Measurements from ENCODE around the gene LIN9.
A peak's percentile ranks its signal among the peaks of the same experiment; 100 is the strongest.
"Not testable (repeated sequence)": the region's sequence is repeated elsewhere in the genome, so short reads cannot be mapped to it uniquely, and the experiment has no call there.

LIN9 gene, protein sequence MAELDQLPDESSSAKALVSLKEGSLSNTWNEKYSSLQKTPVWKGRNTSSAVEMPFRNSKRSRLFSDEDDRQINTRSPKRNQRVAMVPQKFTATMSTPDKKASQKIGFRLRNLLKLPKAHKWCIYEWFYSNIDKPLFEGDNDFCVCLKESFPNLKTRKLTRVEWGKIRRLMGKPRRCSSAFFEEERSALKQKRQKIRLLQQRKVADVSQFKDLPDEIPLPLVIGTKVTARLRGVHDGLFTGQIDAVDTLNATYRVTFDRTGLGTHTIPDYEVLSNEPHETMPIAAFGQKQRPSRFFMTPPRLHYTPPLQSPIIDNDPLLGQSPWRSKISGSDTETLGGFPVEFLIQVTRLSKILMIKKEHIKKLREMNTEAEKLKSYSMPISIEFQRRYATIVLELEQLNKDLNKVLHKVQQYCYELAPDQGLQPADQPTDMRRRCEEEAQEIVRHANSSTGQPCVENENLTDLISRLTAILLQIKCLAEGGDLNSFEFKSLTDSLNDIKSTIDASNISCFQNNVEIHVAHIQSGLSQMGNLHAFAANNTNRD

DNA sequence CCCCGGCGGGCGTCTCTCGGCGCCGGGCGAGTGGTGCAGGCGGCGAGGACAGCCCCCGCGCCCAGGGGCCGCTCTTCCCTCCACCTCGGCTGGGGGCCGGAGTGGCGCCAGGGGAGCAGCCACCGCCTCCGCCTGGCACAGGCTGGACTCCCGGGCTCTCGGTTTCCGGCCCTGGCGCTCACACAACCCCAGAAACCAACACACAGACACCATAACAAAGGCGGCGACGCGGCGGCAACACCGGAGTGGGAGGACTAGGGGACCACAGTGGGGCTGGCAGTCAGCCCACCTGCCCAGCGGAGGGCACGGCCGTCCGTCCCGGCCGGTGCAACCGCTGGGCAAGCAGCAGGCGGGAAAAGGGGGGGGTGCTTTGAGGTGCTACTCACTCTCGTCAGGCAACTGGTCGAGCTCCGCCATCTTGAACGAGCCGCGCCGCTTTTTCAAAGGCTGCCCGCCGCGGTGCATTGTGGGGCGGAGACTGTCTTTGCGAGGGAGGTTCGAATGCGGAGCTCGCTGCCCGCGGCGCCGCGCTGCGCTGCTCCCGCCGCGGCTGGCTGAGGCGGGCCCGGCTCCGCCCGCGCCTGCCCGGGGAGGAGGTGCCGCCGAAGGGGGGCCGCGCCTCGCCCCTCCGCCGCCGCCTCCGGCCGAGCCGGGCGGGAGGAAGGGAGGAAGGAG lies at the start of gene LIN9:
LIN9 (minus strand) TSS at position 442 of the 675 bp plus-strand sequence; CDS start at position 417, 25 bp downstream.
- peak; percentile 79 for DNase-seq

DNA sequence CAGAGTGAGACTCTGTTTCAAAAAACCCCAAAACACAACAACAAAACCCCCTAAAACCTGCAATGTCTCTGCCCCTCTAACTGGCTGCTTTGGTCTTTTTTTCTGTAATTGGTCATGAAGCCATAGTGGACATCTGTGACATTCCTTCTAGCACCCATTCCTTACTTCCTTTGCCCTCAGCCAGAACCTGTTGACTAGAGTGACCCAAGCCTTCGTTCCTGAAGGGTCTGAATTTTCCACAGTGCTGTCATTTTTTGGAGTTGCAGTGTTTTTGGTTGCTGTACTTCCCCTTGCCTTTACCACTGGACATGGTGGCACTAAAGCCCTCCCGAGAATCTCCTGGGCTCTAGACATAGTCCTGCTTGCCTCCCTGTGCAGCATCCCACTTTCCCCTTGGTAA lies 48.5 kb upstream of the LIN9 start:
- DNase-seq = no peak

DNA sequence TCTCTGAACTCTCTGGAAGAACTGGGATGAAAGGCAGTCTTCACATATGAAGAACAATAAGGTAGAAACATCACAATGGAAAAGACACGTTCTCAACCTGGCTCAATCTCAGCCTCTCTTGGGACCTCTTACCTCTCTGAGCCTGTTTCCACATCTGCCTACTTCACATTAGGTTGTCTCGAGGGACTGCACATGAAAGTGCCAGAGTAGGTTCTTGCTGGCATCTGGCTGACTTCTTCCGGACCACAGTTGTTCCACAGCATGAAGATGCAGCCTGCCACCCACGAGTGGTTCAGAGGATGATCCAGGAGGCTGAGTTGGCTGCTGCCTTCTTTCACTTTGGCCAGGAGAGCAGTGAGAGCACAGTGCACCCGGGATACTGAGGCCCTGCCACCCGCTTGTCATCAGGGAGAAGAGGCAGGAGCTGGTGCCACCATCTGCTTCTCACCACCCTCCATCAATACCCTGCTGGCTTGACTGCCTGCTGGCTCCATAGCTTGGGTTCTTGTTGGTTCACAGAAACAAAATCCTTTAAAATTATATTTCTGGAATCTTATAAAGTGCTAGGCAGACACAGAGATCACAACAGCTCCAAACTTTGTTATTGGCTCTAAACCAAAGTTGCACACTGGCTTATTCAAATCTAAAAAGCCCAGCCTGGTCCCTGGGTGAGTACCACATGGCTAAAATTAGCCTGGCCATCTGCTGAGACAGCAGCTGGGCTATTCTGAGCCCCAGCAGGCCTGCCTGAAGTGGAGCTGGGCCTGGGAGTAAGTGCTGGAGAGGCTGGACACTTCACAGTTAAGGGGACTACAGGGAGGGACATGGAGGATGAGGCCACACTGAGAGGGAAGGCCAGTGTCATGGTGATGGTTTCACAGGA lies 46.9 kb upstream of the LIN9 start:
- DNase-seq = no peak

DNA sequence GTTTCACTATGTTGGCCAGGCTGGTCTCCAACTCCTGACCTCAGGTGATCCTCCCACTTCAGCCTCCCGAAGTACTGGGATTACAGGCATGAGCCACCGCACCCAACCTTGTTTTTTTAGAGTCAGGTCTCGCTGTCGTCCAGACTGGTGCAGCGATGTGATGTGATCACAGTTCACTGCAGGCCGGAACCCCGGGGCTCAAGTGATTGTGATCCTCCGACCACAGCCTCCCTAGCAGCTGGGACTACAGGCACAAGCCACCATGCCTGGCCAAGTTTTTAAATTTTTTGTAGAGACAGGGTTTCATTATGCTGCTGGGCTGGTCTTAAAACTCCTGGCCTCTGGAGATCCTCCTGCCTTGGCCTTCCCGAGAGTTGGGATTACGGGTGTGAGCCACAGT lies 46.1 kb upstream of the LIN9 start:
- DNase-seq = no peak

DNA sequence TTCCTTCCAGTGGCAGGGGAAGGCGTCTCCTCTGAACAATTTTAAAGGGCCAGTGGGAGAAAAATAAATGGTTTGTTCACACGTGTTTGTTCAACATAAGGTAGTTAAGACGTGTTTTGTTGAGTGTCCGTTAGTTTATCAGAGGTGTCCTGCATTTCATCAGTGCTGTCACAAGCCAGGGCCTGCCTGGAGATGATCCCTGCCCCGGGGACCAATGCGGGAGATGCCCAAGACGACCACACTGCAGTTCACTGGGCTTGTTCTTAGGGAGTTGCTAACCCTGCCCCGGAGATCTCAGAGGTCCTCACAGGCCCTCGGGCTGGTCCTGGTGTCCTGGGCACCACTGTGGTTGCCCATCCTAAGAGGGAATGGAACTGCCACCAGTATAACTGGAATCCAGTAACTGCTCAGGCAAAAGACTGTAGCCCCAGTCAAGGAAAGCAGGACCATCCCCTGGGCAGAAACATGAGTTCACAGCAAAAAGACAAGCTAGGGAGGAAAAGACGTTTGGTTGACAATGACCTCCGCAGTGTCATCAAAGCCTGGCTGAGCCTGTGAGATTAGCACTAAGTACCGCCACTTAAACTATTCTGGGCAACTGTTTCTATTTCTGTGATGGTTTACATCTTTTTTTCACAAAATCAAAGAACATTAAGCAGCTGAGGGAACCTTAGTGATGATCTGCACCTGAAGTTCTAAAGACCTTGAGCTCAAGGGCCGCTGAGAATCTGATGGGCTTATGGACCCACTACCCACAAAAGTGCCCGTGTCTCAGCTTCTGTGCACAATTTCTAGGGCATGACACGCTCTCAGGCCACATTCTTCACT lies 44.9 kb upstream of the LIN9 start:
- no peak for DNase-seq

DNA sequence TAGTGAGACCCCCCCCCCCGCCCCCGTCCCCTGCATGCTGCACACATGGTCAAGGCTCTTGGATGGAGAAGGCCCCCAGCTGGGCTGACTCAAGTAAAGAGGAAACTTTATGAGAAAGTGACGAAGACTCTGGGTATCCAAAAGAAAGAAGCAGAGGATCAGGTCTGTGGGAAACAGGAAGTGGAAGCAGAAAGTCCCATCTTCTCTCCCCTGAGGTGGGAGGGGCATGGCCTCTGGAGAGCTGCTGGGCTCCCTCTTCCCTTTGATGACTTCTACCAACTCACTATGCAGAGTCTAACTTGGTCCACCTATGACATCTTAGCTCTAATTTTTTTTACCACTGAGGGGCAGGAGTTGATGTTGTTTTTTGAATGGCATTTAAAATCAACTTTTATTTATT lies 42.7 kb upstream of the LIN9 start:
- peak; percentile 69 for DNase-seq

DNA sequence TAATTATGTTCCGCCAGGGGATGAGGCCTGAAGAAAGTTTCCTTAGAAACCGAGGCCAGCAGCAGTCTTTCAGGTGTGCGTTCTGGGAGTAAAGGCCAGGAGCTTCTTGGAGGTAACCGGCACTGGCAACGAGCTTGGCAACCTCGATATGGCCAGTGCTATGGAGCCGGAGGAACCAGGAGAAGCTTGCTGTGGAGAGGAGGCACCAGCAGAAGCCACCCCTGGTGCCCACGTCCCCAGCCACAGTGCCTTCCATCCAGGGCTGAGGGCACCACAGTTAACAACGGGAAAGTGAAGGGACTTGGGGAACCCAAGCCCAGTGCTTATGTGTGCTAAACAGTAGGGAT lies 41.5 kb upstream of the LIN9 start:
- no peak for DNase-seq

DNA sequence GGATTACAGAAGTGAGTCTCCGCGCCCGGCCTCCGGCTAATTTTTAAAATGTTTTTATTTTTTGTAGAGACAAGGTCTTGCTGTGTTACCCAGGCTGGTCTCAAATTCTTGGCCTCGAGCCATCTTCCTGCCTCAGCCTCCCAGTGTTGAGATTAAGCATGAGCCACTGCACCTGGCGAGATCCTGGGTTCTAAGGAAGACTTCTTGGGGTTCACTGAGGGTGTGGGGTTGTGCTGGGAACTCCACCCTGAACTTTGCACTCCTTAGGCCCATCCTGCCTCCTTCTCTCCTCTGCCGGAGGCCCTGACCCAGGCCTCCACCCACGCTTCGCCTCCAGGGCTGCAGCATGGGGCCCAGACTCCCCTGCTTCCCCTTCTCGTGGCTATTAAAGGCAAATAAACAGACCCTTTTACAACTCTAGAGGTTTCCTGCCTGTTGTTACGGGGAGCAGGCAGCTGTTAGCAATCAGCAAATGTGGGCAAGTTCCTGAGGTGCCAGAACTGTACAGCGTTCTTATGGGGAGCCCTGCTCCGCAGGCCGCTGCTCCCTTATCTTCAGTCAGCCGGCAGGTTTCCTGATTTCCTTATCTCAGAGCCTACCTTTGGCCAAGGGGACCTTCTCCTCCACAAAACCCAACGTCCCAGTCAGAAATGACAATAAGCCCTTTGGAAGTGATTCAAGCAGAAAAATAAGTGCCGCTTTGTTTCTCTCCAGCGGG lies 41.0 kb upstream of the LIN9 start:
- DNase-seq = no peak

DNA sequence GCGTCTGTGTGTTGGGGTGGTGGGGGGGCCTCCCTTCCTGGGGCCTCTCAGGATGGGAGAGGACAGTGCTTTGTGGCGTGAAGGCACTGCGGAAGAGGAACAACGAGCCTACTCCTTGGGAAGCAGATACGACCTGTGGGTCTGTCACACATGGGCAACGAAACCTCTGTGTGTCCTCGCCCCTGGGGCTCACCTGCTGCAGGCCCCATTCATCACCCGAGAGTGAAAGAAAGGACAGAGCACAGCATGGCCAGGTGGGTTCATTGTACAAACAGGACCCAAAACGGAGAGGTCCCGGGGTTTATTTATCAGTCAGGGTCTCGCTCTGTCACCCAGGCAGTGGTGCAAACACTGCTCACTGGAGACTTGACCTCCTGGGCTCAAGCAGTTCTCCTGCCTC lies 40.1 kb upstream of the LIN9 start:
- DNase-seq = no peak

DNA sequence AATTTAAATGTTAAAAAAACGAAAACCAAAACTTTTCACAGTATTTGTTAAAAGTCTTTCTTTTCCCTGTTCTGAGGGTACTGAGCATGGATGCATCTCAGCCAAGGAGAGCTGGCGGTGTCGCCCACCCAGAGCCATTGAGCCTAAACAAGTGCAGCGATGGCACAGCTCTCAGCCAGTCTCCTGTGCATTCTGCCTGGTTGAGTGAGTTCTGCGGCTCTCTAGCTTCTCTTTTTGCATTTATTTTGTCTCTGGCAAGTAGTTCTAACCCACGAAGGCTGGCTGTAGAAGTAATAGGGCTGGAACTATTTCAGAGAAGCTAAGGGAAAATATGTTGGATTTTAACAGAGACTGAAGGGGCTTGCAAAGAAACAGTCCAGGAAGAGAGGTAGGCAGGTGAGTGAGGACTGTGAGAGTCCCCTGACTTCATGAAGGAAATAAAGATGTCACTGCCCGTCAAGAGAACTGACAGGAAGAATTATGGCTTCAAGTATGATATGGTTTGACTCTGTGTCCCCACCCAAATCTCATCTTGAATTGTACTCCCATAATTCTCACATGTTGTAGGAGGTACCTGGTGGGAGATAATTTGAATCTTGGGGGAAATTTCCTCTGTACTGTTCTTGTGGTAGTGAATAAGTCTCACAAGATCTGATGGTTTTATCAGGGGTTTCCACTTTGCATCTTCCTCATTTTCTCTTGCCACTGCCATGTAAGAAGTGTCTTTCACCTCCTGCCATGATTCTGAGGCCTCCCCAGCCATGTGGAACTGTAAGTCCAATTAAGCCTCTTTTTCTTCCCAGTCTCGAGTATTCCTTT lies 35.7 kb upstream of the LIN9 start:
- DNase-seq = no peak

DNA sequence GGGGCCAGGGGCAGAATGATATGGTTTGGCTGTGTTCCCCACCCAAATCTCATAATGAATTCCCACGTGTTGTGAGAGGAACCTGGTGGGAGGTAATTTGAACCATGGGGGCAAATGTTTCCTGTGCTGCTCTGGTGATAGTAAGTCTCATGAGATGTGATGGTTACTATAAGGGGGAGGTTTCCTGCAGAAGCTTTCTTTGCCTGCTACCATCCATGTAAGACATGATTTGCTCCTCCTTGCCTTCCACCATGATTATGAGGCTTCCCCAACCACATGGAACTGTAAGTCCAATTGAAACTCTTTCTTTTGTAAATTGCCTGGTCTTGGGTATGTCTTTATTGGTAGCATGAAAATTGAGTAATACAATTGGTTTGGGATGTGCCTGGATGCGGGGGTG lies 33.7 kb upstream of the LIN9 start:
- DNase-seq = no peak

DNA sequence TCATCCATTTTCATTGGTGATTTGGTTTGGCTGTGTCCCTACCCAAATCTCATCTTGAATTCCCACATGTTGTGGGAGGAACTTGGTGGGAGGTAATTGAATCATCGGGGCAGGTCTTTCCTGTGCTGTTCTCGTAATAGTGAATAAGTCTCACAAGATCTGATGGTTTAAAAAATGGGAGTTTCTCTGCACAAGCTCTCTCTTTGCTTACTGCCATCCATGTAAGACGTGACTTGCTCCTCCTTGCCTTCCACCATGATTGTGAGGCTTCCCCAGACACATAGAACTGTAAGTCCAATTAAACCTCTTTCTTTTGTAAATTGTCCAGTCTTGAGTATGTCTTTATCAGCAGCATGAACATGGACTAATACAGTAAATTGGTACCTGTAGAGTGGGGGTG lies 31.1 kb upstream of the LIN9 start:
- not testable (repeated sequence) for DNase-seq

DNA sequence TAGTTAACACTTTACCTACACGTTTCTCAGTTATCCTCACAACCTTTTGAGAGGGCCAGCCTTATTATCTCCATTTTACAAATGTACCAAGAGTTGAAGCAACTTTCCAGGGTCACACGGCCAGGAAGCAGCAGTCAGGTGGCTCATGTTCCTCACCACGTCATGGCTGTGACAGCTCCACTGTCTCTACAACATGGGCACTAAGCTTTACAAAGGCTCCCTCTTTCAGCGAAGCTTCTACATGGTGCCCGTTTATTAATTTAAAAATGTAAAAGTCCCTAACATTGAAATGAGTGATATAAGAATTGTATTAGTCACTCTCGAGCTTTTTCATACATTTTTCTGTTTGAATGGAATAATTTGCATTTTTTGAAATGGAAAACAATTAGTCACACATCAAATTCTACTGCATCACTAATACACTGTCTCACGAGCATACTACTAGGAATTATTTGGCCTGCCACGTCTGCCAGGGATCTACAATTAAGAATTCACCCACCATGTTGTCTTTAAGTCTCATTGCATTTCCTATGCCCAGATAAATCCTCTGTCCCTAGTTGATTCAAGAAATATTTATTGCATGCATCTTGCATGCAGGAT lies 28.4 kb upstream of the LIN9 start:
- no peak for DNase-seq

DNA sequence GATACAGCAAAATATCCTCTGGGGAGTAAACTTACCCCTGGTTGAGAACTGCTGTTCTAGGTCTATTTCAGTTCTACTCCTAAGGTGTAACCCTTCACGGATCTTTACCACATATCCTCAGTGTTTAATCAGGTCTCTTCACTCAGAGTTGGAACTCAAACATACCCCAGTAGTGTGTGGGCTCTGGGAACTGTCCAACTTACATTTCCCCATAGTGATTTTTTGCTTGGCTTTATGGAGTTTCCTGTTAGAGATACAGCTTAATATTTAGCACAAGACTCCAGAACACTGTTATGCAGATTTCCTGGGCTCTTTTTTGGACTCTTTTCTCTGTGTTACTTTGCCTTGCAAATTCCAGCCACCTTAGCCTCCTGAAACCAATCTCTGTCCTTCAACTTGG lies 26.7 kb upstream of the LIN9 start:
- no peak for DNase-seq

DNA sequence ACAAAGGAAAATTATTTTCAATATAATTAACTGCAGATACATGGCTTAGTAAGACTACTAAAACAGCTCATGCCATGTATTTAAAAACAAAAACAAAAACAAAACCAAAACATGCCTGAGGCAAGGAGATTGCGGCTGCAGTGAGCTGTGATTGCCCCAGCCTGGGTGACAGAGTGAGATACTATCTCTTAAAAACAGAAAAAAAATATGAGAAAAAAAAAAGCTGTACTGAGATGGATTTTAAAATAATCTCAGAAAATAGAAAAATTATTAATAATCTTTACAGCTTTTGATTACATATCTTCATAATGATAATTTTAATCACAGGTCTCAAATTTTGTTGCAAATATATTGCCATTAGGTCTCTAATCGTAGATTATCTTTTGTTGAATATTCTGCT lies 24.0 kb upstream of the LIN9 start:
- no peak for DNase-seq

DNA sequence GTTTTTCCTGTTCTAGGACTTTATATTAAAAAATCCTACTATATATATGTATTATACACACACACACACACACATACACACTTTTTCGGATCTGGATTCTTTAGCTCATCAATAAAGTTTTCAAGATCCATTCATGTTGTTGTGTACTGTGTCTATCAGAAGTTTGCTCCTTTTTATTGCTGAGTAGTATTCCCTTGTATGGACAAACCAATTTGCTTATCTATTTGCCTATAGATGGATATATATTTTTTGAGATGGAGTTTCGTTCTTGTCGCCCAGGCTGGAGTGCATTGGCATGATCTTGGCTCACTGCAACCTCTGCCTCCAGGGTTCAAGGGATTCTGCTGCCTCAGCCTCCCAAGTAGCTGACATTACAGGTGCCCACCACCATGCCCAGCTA lies 20.3 kb upstream of the LIN9 start:
- DNase-seq = no peak

DNA sequence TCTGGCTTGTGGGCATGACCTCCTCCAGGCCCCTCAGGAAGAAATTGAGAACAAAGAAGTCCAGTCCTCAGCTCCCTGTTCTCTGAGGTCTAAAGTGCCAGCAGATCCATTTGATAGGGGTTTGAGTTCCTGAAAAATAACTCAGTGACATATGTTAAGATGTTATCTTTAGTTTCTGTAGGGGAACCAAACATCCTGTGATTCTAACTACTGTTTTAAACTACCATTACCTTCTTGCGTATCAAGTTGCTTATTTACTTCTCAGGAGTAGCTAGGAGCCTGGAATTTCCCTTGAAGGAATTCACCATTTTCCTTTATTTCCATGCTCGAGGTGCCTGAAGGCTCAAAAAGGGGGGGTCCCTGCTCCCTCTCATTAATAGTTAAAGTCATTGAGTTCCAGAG lies 18.8 kb upstream of the LIN9 start:
- DNase-seq = no peak

DNA sequence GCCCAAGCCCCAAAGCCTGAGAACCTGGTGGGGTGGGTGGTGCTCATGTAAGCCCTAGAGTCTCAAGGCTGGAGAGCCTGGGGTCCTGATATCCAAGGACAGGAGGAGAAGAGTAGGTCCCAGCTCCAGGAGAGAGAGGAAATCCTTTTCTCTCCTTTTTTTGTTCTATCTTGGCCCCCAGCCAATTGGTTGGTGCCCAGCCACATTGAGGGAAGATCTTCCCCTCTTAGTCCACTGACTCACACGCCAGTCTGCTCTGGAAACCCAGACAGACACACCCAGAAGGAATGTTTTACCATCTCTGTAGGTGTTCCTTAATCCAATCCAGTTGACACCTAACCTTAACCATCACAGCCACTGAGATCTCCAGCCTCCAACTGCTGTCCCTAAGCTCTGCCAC lies 16.2 kb upstream of the LIN9 start:
- no peak for DNase-seq

DNA sequence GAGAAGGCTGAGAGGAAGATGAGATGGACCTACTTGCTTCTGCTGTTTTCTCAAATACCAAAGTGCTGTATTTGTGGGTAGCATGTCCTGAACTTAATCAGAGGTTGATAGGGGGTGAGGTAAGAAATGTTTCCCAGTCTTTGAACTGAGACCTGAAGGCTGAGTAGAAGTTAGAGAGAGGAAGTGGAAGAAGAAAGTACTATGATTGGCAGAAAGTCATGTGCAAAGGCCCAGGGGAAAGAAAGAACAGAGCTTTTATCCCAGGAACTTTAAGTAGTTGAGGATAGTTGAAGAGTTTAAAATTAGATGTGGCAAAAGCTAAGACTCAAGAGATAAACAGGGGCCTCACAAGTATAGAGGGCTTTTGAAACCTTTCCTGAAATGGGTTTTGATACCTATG lies 15.5 kb upstream of the LIN9 start:
- no peak for DNase-seq

DNA sequence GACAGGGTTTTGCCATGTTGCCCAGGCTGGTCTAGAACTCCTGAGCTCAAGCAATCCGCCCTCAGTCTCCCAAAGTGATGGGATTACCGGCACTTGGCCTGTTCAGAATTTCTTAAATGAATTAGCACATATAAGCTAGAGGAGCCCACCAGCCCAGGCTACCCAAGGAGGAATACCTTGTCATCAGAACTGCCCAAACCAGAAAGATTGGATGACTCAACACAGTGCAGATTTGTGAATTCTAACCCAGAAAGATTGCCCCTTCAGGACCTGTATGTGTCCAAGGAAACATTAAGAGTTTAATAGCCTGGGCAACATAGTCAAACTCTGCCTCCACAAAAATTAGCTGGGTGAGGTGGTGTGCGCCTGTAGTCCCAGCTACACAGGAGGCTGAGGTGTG lies 14.0 kb upstream of the LIN9 start:
- no peak for DNase-seq

DNA sequence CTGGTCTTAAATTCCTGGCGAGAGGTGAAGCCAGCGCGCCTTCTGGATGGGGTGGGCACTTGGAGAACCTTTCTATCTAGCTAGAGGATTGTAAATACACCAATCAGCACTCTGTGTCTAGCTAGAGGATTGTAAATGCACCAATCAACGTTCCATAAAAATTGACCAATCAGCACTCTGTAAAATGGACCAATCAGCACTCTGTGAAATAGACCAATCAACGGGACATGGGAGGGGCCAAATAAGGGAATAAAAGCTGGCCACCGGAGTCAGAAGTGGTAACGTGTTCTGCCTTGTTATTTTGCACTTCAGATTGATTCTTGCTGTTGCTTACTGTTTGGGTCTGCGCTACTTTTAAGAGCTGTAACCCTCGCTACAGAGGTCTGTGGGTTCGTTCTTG lies 12.0 kb upstream of the LIN9 start:
- DNase-seq = no peak
